ENCODE data around the gene OGFR.

- no peak for TF ChIP-seq EZH2 (IDR thresholded peaks at IDR 0.05; ENCODE audit: insufficient read depth, poor library complexity, severe bottlenecking)
- no peak for TF ChIP-seq EZH2phosphoT487 (IDR thresholded peaks at IDR 0.05; ENCODE audit: insufficient read depth, low read depth)
Measured at GRCh38 chr20:62846166-62846890, 41.7 kb downstream of the OGFR start.
